Mammary epithelial cell (primary cell): ENCODE results near the gene CHID1.

ENCODE experiments used
- CTCF ChIP-seq, 2 donors: IDR thresholded peaks in 1 of 2; conservative IDR thresholded peaks in 1 of 2; 2 replicates each; pipeline ENCODE4 v1.5.1; 2011 to 2012; ENCODE audit warnings: inconsistent platforms in 2 of 2, low read length in 2 of 2, mild to moderate bottlenecking in 2 of 2, control low read depth in 1 of 2, low read depth in 1 of 2; ENCODE audit not compliant: insufficient read depth in 1 of 2; ENCODE audit errors: extremely low read depth in 1 of 2
- EZH2 ChIP-seq: IDR thresholded peaks from 2 replicates; pipeline ENCODE4 v1.6.1; 2012; ENCODE audit warnings: low read length, inconsistent platforms, borderline replicate concordance

- TF ChIP-seq CTCF (conservative IDR thresholded peaks at IDR 0.05 in 1 of 2, IDR thresholded peaks at IDR 0.05 in 1 of 2; ENCODE audit: extremely low read depth in 1 of 2, insufficient read depth in 1 of 2, low read depth in 1 of 2, low read length in 2 of 2) (no peak), EZH2 (no peak)
Observed at GRCh38 chr11:859394-860131, 51.0 kb downstream of the CHID1 start.
